ENCODE data around the gene RNASEH2B. TPM values are rescaled to one million over a fixed set of nuclear protein-coding genes. Genes with fewer than 3 reads are reported as not detected.
A peak's percentile ranks its signal among the peaks of the same experiment; 100 is the strongest.

Gene RNASEH2B
- total RNA-seq, 1 donor from 2014 or later: 23.6 TPM

- Mint-ChIP-seq H3K4me1 (ENCODE audit: low read depth, unreplicated experiment) (peaks cover 9% of the 10 kb centered on the region), H3K36me3 (ENCODE audit: low read depth, unreplicated experiment) (no peaks in the 10 kb centered on the region), H3K27ac (ENCODE audit: unreplicated experiment) (no peak overlapping the region), H3K9me3 (ENCODE audit: unreplicated experiment) (peaks cover 5% of the 10 kb centered on the region), H3K4me3 (ENCODE audit: unreplicated experiment) (no peak overlapping the region), H3K27me3 (ENCODE audit: low read depth, unreplicated experiment) (peaks cover 3% of the 10 kb centered on the region)
- DNase-seq (ENCODE audit: low read depth) (no peak), FAIRE-seq (no peak)
- Histone ChIP-seq H3K9me3 (ENCODE audit: insufficient read depth, low read depth, low read length) (no peaks in the 10 kb centered on the region), H3K4me1 (ENCODE audit: insufficient read depth, low read length) (no peaks in the 10 kb centered on the region), H3K79me2 (ENCODE audit: insufficient read depth, low read length) (no peaks in the 10 kb centered on the region), H3K4me2 (ENCODE audit: low read length) (no peak overlapping the region), H2AFZ (ENCODE audit: low read depth, low read length) (no peak overlapping the region), H3K36me3 (ENCODE audit: insufficient read depth, low read length) (no peaks in the 10 kb centered on the region), H3K27ac (ENCODE audit: low read depth, low read length) (no peak overlapping the region), H3K27me3 (ENCODE audit: insufficient read depth, low read length) (no peaks in the 10 kb centered on the region), H3K9ac (ENCODE audit: low read length) (no peak overlapping the region), H4K20me1 (ENCODE audit: insufficient read depth, low read length) (no peaks in the 10 kb centered on the region), H3K4me3 (ENCODE audit: insufficient read depth, low read depth, low read length) (no peak overlapping the region)
- no peak for TF ChIP-seq CTCF (IDR thresholded peaks at IDR 0.05; ENCODE audit: insufficient read depth, low read depth, low read length)
- no peak for TF ChIP-seq EZH2 (IDR thresholded peaks at IDR 0.05; ENCODE audit: insufficient read depth, low read length)
These were observed 17.2 kb upstream of the RNASEH2B start for GRCh38 chr13:50892210-50892944.

GRCh38 chr13:50893211-50893852 lies 16.3 kb upstream of the RNASEH2B start:
- Histone ChIP-seq H3K27ac (ENCODE audit: low read depth, low read length) (no peak overlapping the region), H3K79me2 (ENCODE audit: insufficient read depth, low read length) (no peaks in the 10 kb centered on the region)
- H3K4me3 Mint-ChIP-seq (ENCODE audit: unreplicated experiment): no peak overlapping the region

More at GRCh38 chr13:50893211-50893852, 16.3 kb upstream of the RNASEH2B start:
- Histone ChIP-seq H3K9ac (ENCODE audit: low read length) (no peak overlapping the region), H3K9me3 (ENCODE audit: insufficient read depth, low read depth, low read length) (no peaks in the 10 kb centered on the region), H3K4me2 (ENCODE audit: low read length) (no peak overlapping the region), H3K36me3 (ENCODE audit: insufficient read depth, low read length) (no peaks in the 10 kb centered on the region), H3K4me1 (ENCODE audit: insufficient read depth, low read length) (no peaks in the 10 kb centered on the region), H4K20me1 (ENCODE audit: insufficient read depth, low read length) (no peaks in the 10 kb centered on the region), H3K27me3 (ENCODE audit: insufficient read depth, low read length) (no peaks in the 10 kb centered on the region), H3K4me3 (ENCODE audit: insufficient read depth, low read depth, low read length) (no peak overlapping the region), H2AFZ (ENCODE audit: low read depth, low read length) (no peak overlapping the region)
- peak; percentile 71 for FAIRE-seq
- H3K27me3 Mint-ChIP-seq (ENCODE audit: low read depth, unreplicated experiment): peaks cover 3% of the 10 kb centered on the region
- TF ChIP-seq CTCF (IDR thresholded peaks at IDR 0.05; ENCODE audit: insufficient read depth, low read depth, low read length): no peak
- TF ChIP-seq EZH2 (IDR thresholded peaks at IDR 0.05; ENCODE audit: insufficient read depth, low read length): no peak
- H3K4me1 Mint-ChIP-seq (ENCODE audit: low read depth, unreplicated experiment): peaks cover 9% of the 10 kb centered on the region
- no peaks in the 10 kb centered on the region for H3K36me3 Mint-ChIP-seq (ENCODE audit: low read depth, unreplicated experiment)
- DNase-seq (ENCODE audit: low read depth): peak; percentile 16
- peaks cover 5% of the 10 kb centered on the region for H3K9me3 Mint-ChIP-seq (ENCODE audit: unreplicated experiment)
- peak overlapping the region; percentile 67 for H3K27ac Mint-ChIP-seq (ENCODE audit: unreplicated experiment)
